Measurements from ENCODE around the gene SCIMP.
"Not testable (repeated sequence)": the region's sequence is repeated elsewhere in the genome, so short reads cannot be mapped to it uniquely, and the experiment has no call there.

SCIMP gene

DNA sequence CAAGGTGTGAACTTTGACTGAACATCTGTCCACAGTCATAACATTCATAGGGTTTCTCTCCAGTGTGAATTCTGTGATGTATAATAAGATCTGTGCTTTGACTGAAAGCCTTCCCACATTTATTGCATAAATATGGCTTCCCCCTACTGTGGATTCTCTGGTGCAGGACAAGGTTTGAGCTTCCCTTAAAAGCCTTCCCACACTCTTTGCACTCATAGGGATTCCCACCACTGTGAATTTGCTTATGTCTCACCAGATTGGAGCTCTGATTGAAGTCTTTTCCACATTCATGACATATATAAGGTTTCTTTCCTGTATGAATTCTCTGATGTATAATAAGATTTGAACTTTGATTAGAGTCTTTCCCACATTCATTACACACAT lies 51.3 kb downstream of the SCIMP start:
- no peak for DNase-seq

DNA sequence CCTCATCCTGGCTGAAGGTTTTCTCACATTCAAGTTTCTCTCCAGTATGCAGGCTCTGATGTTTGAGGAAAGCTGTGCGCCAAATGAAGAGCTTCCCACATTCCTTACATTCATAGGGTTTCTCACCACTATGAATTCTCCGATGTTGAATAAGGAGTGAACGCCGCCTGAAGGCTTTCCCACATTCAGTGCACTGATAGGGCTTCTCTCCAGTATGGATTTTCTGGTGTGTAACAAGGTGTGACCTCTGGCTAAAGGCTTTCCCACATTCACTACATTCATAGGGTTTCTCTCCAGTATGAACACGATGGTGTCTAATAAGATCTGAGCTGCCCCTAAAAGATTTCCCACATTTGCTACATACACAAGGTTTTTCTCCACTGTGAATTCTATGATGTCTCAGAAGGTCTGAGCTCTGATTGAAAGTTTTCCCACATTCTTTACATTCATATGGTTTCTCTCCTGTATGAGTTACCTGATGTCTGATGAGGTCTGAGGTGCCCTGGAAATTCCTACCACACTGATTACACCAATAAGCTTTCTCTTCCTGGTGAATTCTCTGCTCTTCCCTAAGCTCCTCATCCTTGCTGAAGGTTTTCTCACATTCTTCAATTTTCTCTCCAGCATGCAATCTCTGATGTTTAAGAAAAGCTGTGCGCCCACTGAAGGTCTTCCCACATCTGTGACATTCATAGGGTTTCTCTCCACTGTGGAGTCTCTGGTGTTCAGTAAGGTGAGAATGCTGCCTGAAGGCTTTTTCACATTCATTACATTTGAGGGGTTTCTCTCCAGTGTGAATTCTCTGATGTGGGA lies 51.9 kb downstream of the SCIMP start:
- no peak for DNase-seq

GRCh38 chr17:5181509-5182305 lies 53.0 kb downstream of the SCIMP start:
- DNase-seq: no peak

- DNase-seq: no peak
These were observed 55.7 kb downstream of the SCIMP start for GRCh38 chr17:5179003-5179402.

DNA sequence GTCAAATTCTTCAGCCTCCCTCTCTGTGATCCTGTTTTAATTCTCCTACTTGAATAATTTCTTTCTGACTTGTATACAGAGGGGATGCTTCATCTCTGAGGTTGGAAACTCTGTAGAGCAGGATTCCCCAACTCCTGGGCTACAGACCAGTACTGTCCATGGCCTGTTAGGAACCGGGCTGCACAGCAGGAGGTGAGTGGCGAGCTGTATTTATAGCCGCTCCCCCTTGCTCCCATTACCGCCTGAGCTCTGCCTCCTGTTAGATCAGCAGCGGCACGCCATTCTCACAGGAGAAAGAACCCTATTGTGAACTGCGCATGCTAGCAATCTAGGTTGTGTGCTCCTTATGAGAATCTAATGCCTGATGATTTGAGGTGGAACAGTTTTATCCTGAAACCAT lies 59.6 kb downstream of the SCIMP start:
- DNase-seq: not testable (repeated sequence)

DNA sequence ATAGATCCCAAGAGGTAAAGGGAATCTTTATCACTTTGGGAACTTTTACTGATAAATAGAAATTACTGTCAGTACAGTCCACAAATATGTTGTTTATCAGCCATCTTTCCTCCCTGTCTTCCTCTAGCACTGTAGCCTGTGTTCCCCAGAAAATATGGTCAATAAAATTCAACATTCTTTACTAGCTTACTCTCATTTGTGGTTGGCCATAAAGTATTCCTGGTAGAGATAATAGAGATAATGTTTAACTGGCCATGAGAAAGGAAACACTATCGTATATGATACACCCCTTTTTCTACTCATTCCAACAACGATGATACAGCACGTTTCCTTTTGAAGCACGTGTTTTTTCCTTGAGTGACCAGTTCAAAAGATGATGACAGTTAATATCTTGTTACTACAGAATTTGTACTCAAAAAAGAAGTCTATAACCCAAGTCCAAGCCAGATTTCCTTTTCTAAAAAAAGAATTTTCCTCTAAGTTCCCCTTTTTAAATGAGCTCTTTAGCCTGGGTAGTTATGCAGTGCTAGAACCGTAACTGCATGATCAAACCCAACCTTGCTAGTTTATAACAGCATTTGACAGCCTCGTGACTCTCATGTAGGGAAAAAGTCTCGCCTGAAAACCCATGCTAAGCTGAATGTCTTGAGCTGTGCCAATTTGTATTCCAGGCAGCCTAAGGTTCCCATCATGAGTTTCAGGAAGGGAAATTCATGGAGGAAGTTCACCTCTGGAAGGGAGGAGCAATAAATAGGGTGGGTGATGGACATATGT lies 68.7 kb downstream of the SCIMP start:
- not testable (repeated sequence) for DNase-seq

- DNase-seq: no peak
These were observed 70.2 kb downstream of the SCIMP start for GRCh38 chr17:5164436-5164835.

- DNase-seq: not testable (repeated sequence)
These were observed 72.9 kb downstream of the SCIMP start for GRCh38 chr17:5161793-5162192.

DNA sequence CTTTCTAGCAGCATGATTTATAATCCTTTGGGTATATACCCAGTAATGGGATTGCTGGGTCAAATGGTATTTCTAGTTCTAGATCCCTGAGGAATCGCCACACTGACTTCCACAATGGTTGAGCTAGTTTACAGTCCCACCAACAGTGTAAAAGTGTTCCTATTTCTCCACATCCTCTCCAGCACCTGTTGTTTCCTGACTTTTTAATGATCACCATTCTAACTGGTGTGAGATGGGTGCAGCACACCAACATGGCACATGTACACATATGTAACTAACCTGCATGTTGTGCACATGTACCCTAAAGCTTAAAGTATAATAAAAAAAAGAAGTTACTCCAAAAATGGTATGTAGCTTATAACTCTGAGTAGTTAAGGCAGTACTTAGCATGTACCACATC lies 74.0 kb downstream of the SCIMP start:
- DNase-seq: not testable (repeated sequence)
